Type B pancreatic cell (in vitro differentiated cells): ENCODE results near the gene TRMT2B. TPM values are rescaled to one million over a fixed set of nuclear protein-coding genes. Genes with fewer than 3 reads are reported as not detected.
"Not testable (repeated sequence)": the region's sequence is repeated elsewhere in the genome, so short reads cannot be mapped to it uniquely, and the experiment has no call there.

Source experiments
- DNase-seq: peaks from one replicate; pipeline ENCODE4 v3.0.0; 2021; ENCODE audit warnings: mixed read lengths; ENCODE audit not compliant: unreplicated experiment; ENCODE audit errors: extremely low spot score
- H3K27ac Mint-ChIP-seq: 2 replicates; pipeline ENCODE4 v1.8.0; 2021; ENCODE audit warnings: mild to moderate bottlenecking, mixed read lengths
- H3K27me3 Mint-ChIP-seq: 2 replicates; pipeline ENCODE4 v1.8.0; 2021; ENCODE audit warnings: mixed read lengths
- H3K36me3 Mint-ChIP-seq: 2 replicates; pipeline ENCODE4 v1.8.0; 2021; ENCODE audit warnings: mixed read lengths
- H3K4me1 Mint-ChIP-seq: one replicate; pipeline ENCODE4 v1.8.0; 2021; ENCODE audit warnings: mixed read lengths; ENCODE audit not compliant: unreplicated experiment
- H3K4me3 Mint-ChIP-seq: 2 replicates; pipeline ENCODE4 v1.8.0; 2021; ENCODE audit warnings: mild to moderate bottlenecking, mixed read lengths
- H3K9me3 Mint-ChIP-seq: 2 replicates; pipeline ENCODE4 v1.8.0; 2021; ENCODE audit warnings: mixed read lengths
- CTCF ChIP-seq: fragments of 200-600 bp; sonication (generic); conservative IDR thresholded peaks from 2 replicates; pipeline ENCODE4 v1.5.0; 2021; ENCODE audit warnings: antibody characterized with exemption, mild to moderate bottlenecking
- total RNA-seq: library from RNA; stranded (reverse); gene quantifications from 2 replicates; pipeline ENCODE4 v1.2.1, GENCODE V29; 2021; ENCODE audit warnings: low replicate concordance

Gene TRMT2B
- total RNA-seq, 1 donor from 2014 or later, result 13.9 TPM

- no peak for DNase-seq
- no peaks in the 10 kb centered on the region for H3K36me3 Mint-ChIP-seq
Measured at GRCh38 chrX:101057093-101057714, 5.3 kb upstream of the TRMT2B start.

GRCh38 chrX:101056551-101056950, 4.6 kb upstream of the TRMT2B start:
- DNase-seq, H3K36me3 Mint-ChIP-seq, H3K4me3 Mint-ChIP-seq, H3K27ac Mint-ChIP-seq, H3K9me3 Mint-ChIP-seq, H3K27me3 Mint-ChIP-seq, H3K4me1 Mint-ChIP-seq: not testable (repeated sequence)

More at GRCh38 chrX:101057093-101057714, 5.3 kb upstream of the TRMT2B start:
- Mint-ChIP-seq H3K27ac (no peak overlapping the region), H3K9me3 (peaks cover 8% of the 10 kb centered on the region), H3K4me1 (no peaks in the 10 kb centered on the region), H3K4me3 (no peak overlapping the region), H3K27me3 (no peaks in the 10 kb centered on the region)
- no peak for TF ChIP-seq CTCF

GRCh38 chrX:101051153-101051548, 760 bp downstream of the TRMT2B start:
- no peaks in the 10 kb centered on the region for H3K9me3 Mint-ChIP-seq
- no peaks in the 10 kb centered on the region for H3K27me3 Mint-ChIP-seq
- TF ChIP-seq CTCF, result no peak
- H3K4me3 Mint-ChIP-seq, result peak overlapping the region; percentile 91
- H3K27ac Mint-ChIP-seq, result peak overlapping the region; percentile 87
- H3K4me1 Mint-ChIP-seq, result no peaks in the 10 kb centered on the region
- peaks cover 7% of the 10 kb centered on the region for H3K36me3 Mint-ChIP-seq
- DNase-seq, result no peak

- Mint-ChIP-seq H3K4me1 (no peaks in the 10 kb centered on the region), H3K27me3 (no peaks in the 10 kb centered on the region), H3K9me3 (peaks cover 4% of the 10 kb centered on the region), H3K27ac (no peak overlapping the region), H3K36me3 (no peaks in the 10 kb centered on the region), H3K4me3 (no peak overlapping the region)
- TF ChIP-seq CTCF, result no peak
- DNase-seq, result no peak
Measured at GRCh38 chrX:101040197-101040596, 11.7 kb downstream of the TRMT2B start.

- Mint-ChIP-seq H3K4me3 (no peak overlapping the region), H3K27me3 (no peaks in the 10 kb centered on the region), H3K4me1 (no peaks in the 10 kb centered on the region), H3K9me3 (peaks cover 4% of the 10 kb centered on the region), H3K36me3 (no peaks in the 10 kb centered on the region), H3K27ac (no peak overlapping the region)
- TF ChIP-seq CTCF, result no peak
- no peak for DNase-seq
Measured at GRCh38 chrX:101037231-101037630, 14.7 kb downstream of the TRMT2B start.

GRCh38 chrX:101029665-101030064, 22.2 kb downstream of the TRMT2B start:
- peaks cover 17% of the 10 kb centered on the region for H3K36me3 Mint-ChIP-seq
- H3K9me3 Mint-ChIP-seq, result no peaks in the 10 kb centered on the region
- no peak for DNase-seq
- H3K4me1 Mint-ChIP-seq, result no peaks in the 10 kb centered on the region
- no peak overlapping the region for H3K4me3 Mint-ChIP-seq
- H3K27me3 Mint-ChIP-seq, result no peaks in the 10 kb centered on the region
- no peak for TF ChIP-seq CTCF
- H3K27ac Mint-ChIP-seq, result no peak overlapping the region
